ENCODE data around the gene EFHD2. TPM values are rescaled to one million over a fixed set of nuclear protein-coding genes. Genes with fewer than 3 reads are reported as not detected.
A peak's percentile ranks its signal among the peaks of the same experiment; 100 is the strongest.

EFHD2 gene
- total and polyA plus RNA-seq, 8 donors, result 36.2 to 191 (median 84.1) TPM

DNA sequence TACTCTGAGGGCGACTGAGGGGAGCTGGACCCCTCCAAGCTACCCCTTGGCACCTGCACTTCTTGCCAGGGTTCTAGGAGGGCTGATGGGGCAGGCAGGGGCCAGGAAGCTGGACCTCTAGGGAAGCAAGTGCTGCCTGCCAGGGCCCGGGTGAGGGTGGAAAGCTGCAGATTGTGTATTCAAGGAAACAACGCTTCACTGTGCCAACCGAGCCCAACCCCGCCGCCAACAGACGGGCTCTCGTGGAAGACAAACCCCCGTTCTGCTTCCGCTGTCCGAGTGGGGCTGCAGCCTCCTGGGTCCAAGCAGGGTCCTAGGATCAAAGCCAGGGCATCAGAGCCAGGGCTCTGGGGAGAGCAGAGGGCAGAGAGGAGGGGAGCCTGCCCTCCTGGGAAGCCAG, 3.2 kb downstream of the EFHD2 start:
- Histone ChIP-seq H3K27me3 (no peaks in the 10 kb centered on the region), H3K4me3 (peak overlapping the region in 3 of 4 donors; percentile 65 to 88 (median 84)), H3K4me1 (peaks cover 73 to 85% (median 79%) of the 10 kb centered on the region in 4 donors), H3K9me3 (no peaks in the 10 kb centered on the region), H3K27ac (peak overlapping the region; percentile 83 to 95 (median 93)), H3K36me3 (peaks cover 0 to 13% (median 10%) of the 10 kb centered on the region in 4 donors)
- TF ChIP-seq POLR2AphosphoS5 (IDR thresholded peaks at IDR 0.05) (peak in 2 of 3 donors; percentile 6 to 27), EP300 (IDR thresholded peaks at IDR 0.05) (no peak)
- WGBS, 5 donors, result 30 to 41% (median 36%) methylated on average over 11 of the region's 11 CpGs
- intact Hi-C loops (cut with DNase I; ENCODE audit: low total_unique reads), result no loop called here
- peak; percentile 55 to 81 for DNase-seq

DNA sequence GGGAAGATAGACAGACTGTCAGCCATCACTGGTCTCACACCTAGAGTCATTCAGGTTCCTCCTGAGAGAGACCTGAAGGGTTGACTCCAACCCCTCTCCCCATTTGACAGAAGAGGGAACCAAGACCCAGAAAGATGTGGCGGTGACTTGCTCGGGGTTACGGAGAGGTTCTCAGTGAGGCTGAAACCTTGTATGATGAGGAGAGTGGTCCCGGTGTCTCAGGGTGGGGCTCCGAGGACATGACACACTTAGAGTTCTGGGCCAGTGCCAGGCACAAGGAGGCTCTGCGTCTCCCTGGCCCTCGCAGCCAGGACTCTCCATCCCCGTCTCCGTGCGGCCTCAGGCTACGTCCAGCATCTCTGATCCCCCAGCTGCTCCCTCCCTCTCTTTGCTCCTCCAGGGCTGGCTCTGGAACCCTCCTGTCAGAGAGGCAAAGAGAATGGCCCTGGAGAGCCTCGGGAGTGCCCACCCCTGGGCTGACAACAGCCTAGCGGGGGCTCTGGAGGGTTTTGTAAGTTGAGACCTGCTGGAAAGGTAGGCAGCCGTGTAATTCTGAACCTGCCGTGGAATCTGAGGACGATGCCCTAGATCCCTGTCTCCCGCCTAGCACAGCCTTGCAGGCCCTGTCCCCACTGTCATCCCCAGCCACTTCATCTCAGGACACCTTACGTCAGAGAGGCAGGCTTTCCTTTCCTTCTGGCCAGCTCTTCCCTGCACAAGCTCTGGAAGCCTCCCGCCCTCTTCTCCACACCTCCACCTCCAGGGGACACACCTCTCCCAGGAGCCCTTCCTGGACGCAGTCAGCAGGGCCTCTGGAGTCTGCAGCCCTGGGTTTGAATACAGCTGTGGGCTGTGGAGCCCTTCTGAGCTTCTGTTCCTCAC, 4.1 kb downstream of the EFHD2 start:
- Histone ChIP-seq H3K36me3 (peaks cover 0 to 13% (median 10%) of the 10 kb centered on the region in 4 donors), H3K4me1 (peaks cover 79 to 89% (median 85%) of the 10 kb centered on the region in 4 donors), H3K9me3 (no peaks in the 10 kb centered on the region), H3K27me3 (no peaks in the 10 kb centered on the region), H3K27ac (peak overlapping the region; percentile 83 to 95 (median 93)), H3K4me3 (peak overlapping the region in 3 of 4 donors; percentile 6 to 88 (median 84))
- TF ChIP-seq POLR2A (IDR thresholded peaks at IDR 0.05) (no peak), POLR2AphosphoS5 (IDR thresholded peaks at IDR 0.05) (peak in 1 of 3 donors; percentile 39), EP300 (IDR thresholded peaks at IDR 0.05) (no peak)
- intact Hi-C loops (cut with DNase I; ENCODE audit: low total_unique reads), result no loop called here
- WGBS, 5 donors, result 72 to 87% (median 77%) methylated on average over 15 to 20 of the region's 20 CpGs
- DNase-seq, result no peak

DNA sequence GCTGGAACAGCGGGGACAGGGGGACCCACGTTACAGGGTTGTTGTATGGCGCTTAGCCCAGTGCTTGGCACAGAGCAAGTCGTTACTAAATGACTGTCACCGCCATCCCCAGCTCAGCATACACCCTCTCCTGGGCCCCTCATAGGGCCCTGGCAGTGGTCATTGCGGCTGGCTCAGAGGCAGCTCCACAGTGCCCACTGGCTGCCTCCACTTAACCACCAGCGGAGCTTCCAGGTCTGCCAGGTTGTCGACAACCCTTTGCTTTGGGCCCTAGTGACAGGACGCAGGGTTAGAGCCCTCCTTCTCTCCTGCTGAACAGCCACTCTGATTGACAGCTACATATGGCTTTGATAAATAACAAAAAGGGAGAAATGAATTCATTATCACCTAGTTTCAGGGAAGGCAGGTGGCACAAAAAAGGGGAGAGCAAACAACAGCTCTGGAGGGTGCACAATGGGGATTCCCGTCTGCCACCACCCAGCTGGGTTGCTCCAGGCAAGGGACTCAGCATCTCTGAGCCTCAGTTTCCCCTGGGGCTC, 4.8 kb downstream of the EFHD2 start:
- Histone ChIP-seq H3K27me3 (no peaks in the 10 kb centered on the region), H3K4me3 (peak overlapping the region in 1 of 4 donors; percentile 88), H3K9me3 (no peaks in the 10 kb centered on the region), H3K36me3 (peaks cover 0 to 13% (median 10%) of the 10 kb centered on the region in 4 donors), H3K4me1 (peaks cover 81 to 90% (median 85%) of the 10 kb centered on the region in 4 donors), H3K27ac (peak overlapping the region; percentile 83 to 95 (median 93))
- WGBS, 5 donors, result 63 to 84% (median 82%) methylated on average over 5 to 10 of the region's 10 CpGs
- no peak for TF ChIP-seq POLR2A (IDR thresholded peaks at IDR 0.05)
- TF ChIP-seq POLR2AphosphoS5 (IDR thresholded peaks at IDR 0.05), result no peak
- TF ChIP-seq, protein P1, sequence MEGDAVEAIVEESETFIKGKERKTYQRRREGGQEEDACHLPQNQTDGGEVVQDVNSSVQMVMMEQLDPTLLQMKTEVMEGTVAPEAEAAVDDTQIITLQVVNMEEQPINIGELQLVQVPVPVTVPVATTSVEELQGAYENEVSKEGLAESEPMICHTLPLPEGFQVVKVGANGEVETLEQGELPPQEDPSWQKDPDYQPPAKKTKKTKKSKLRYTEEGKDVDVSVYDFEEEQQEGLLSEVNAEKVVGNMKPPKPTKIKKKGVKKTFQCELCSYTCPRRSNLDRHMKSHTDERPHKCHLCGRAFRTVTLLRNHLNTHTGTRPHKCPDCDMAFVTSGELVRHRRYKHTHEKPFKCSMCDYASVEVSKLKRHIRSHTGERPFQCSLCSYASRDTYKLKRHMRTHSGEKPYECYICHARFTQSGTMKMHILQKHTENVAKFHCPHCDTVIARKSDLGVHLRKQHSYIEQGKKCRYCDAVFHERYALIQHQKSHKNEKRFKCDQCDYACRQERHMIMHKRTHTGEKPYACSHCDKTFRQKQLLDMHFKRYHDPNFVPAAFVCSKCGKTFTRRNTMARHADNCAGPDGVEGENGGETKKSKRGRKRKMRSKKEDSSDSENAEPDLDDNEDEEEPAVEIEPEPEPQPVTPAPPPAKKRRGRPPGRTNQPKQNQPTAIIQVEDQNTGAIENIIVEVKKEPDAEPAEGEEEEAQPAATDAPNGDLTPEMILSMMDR (IDR thresholded peaks at IDR 0.05), result no peak
- no peak for TF ChIP-seq EP300 (IDR thresholded peaks at IDR 0.05)
- DNase-seq, result no peak
- intact Hi-C loops (cut with DNase I; ENCODE audit: low total_unique reads), result no loop called here

DNA sequence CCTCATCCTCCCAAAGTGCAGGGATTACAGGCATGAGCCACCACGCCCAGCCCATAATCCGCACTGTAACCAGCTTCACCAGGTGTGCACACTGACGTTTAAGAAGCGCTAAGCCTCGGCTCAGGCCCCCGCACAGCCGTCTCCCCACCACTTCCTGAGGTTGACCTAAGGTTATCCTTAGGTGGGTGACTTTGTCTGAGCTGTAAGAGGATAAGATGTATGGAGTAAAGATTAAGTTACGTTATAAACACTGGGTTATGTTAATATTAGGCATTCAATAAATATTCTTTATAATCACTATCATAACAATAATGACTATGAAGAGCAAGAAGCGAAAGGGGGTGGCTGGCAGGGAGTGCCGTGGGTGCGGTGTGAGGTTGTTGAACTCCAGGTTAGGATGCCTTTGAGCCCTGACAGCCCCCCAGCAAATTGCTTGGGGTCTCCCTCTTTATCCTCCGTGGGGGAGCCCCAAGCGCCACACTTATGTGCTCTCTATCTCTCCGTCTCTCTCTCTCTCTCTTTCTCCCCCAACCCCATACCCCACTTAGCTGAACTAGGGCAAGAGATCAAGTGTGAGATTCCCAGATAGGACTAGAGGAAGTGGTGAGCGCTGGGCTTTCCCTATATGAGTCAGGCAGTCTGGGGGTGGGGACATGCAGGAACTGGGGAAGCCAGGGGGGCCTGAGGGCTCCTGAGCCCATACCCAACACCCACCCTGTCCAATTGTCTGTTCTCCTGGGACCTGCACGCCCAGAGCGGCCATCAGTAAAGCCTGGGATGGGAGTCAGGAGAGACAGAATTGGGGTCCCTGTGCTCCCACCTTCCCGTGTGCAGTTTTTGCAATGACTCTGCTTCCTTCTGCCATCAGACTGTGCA, 7.6 kb downstream of the EFHD2 start:
- Histone ChIP-seq H3K27me3 (no peaks in the 10 kb centered on the region), H3K36me3 (peaks cover 0 to 26% (median 10%) of the 10 kb centered on the region in 4 donors), H3K4me1 (peaks cover 88 to 99% (median 91%) of the 10 kb centered on the region in 4 donors), H3K27ac (peak overlapping the region; percentile 61 to 95 (median 93)), H3K4me3 (peak overlapping the region in 1 of 4 donors; percentile 18), H3K9me3 (no peaks in the 10 kb centered on the region)
- TF ChIP-seq EP300 (IDR thresholded peaks at IDR 0.05) (no peak), POLR2A (IDR thresholded peaks at IDR 0.05) (no peak), POLR2AphosphoS5 (IDR thresholded peaks at IDR 0.05) (peak in 1 of 3 donors; percentile 69)
- TF ChIP-seq, protein P1 (IDR thresholded peaks at IDR 0.05), result no peak
- DNase-seq, result peak; percentile 72 to 86
- WGBS, 5 donors, result 29 to 59% (median 38%) methylated on average over 18 of the region's 18 CpGs
- intact Hi-C loops (cut with DNase I; ENCODE audit: low total_unique reads), result no loop called here
